SH-SY5Y (cell line): ENCODE measurements around the gene MELTF.

Experiments used
- GATA2 ChIP-seq: IDR thresholded peaks from 2 replicates; pipeline ENCODE4 v1.6.1; 2011; ENCODE audit warnings: mild to moderate bottlenecking, low read depth, low read length
- GATA3 ChIP-seq: IDR thresholded peaks from 2 replicates; pipeline ENCODE4 v1.6.1; 2011; ENCODE audit warnings: low read depth, mild to moderate bottlenecking, low read length, moderate library complexity

MELTF gene

GRCh38 chr3:196976941-196977340, 52.7 kb downstream of the MELTF start:
- no peak for TF ChIP-seq GATA3
- TF ChIP-seq GATA2, result no peak

DNA sequence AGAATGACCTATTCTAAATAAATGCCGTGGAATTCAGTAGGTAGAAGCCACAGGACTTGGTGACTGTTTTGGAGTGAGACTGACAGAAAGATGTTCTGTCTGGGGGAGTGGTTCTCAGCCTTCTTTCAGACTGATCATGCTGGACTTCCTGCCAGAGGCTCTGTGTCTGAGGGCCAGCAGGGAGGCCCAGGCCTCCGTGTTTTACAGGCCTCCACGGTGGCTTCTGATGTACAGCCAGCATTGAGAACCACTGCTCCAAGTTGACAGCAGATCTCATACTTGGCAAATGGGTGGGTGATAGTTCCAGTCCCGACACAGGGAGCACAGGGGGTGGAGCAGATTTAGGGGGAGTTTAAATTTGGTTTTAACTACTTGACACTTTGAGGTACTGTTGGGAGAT, 54.3 kb downstream of the MELTF start:
- TF ChIP-seq GATA3 (no peak), GATA2 (no peak)

DNA sequence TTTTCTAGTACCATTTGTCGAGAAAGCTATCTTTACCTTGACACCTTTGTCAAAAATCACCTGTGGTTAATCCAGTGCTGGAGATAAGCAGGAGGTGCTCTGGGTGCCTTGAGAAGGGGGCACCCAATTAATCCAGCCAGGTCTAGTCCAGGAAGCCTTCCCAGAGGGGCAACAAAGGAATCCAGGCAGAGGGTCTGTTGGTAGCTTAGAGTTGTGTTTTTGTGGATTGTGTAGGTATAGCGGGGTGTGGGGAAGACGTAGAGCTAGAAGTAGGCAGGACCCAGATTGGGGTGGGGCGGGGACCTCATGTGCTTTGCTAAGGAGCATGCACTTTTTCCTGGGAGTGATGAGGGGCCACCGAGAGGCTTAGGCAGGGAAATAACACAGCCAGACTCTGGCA, 55.0 kb downstream of the MELTF start:
- TF ChIP-seq GATA2 (no peak), GATA3 (no peak)

DNA sequence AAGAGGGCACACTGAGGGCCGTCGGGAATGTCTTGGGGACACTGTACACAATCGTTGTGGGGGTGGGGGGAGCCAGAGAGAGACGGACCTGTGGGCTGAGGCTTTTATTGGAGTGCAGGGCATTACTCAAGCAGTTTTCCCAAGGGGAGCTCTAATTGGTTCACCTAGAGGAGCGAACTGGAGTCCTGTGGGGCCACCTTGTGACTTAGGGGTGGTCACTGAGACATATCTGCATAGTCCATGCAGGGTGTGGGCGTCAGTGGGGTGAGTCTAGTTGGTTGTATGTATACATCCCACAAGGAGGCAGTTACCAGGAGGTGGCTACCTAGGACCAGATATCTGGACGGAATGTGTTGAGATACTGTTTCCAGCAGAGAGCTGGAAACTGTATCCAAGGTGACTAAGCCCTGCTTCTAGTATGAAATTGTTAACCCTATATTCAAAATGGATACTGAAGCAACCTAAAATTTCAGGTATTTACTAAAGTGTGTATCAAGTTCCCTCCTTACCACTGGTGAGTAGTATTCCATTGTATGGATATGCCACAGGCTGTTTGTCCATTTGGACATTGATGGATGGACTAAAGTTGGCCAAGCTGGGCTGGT, 58.4 kb downstream of the MELTF start:
- TF ChIP-seq GATA3 (no peak), GATA2 (no peak)

DNA sequence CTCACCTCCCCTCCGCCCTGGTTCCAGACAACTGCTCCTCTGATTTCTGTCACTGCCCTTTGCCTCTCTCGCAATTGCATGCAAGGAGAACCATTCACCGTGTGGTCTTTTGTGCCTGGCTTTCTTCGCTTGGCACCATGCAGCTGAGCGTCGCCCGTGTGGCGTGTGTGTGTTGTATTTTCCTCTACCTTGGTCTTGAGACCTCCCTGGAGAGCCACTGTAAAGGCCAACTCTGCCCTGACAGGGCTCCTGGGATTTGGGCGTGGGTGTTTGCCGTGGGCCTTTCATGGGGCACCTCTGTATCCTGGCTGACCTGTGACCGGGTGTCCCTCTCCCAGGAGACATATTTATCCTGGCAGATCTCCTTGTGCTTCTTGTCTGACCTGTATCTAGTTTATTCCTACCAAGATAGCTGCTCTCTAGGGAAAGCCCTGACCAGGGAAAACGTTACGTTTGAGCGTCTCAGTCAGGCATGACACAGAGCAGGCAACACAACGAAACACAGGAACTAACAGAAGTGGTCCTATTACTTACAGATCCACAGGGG, 59.0 kb downstream of the MELTF start:
- no peak for TF ChIP-seq GATA3
- no peak for TF ChIP-seq GATA2

DNA sequence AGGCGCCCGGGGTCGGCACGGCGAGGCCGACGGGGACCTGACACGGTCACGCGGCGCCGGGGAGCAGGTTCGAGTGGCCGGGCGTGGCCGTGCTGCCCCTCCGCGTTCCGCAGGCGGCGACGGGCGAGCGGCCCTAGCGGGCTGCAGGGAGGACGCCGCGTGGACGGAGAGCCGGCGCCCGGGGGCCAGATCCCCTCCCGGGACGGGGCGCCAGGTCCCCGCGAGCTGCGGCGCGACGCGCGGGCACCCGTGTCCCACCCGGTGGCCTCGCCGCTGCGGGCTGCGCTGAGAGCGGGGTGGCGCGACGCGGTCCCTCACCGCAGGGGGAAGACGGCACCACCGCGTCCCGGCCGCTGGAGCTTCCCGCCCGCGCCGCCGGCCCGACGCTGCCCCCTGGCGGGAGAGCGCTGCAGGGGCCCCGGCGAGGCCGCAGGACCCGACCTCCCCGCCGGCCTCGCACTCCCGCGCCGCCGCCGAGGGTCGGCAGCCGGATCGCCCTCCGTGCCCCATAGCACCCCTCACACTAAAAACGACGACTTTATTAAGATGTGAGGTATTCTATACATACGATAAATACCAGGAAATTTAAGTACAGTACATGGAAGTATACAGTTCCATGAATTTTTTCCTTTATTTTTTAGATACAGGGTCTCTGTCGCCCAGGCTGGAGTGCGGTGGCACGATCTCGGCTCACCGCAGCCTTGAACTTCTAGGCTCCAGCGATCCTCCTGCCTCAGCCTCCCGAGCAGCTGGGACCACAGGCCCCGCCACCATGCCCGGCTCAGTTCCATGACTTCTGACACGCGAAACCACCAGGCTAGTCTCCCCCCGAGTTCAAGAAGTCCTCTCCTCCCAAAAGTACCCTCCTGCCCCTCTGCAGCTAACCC, 59.7 kb downstream of the MELTF start:
- no peak for TF ChIP-seq GATA2
- no peak for TF ChIP-seq GATA3

DNA sequence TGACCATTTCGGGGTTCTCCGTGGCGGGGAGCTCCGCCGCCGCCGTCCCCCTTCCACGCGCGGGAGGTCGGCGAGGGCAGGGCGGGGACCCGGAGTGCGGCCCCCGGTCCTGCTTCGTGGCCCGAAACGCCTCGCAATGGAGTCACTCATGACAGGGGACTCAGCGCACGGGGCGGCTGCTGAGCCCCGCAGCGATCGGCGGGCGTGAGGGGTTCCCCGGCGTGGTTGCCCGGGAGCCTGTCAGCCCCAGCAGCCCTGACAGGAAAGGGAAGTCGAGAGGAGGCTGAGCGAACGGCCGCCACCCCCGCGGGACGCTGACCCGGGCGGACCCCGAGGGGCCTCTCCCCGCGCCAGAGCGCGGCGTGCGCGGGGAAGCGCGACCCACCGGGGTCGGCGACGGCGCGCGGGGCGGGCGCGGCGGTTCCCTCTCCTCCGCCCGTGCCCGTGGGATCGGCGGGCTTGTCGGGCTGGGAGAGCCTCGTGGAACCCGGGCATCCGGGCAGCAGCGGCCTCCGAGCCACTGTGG, 60.4 kb downstream of the MELTF start:
- TF ChIP-seq GATA2, result no peak
- no peak for TF ChIP-seq GATA3

GRCh38 chr3:196968233-196969133, 61.1 kb downstream of the MELTF start, which contains the start of gene PIGZ:
TSS of gene PIGZ (minus strand) at chr3:196968833. CDS start at chr3:196952031, 16,802 bp downstream.
- TF ChIP-seq GATA3 (no peak), GATA2 (no peak)

GRCh38 chr3:196967412-196968232, 62.0 kb downstream of the MELTF start:
- TF ChIP-seq GATA3 (no peak), GATA2 (no peak)

- TF ChIP-seq GATA3, result no peak
- no peak for TF ChIP-seq GATA2
Observed at GRCh38 chr3:196966526-196967401, 62.9 kb downstream of the MELTF start.

DNA sequence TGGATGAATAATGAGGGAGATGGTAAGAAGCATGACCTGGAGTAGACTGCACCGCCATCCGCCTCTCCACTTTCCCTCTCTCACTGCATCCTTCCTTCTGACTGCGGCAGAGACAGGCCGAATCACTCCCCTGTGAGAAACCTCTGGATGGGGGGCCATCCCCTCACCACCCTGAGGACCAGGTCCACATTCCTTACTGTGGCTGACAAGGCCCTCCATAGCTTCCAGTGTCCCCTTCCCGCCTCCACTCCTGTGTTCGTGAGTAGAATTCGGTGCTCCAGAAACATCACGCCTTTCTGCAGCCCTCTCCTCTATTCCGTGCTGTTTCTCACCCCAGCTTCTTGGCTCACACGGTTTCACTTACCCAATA, 63.8 kb downstream of the MELTF start:
- TF ChIP-seq GATA2, result no peak
- no peak for TF ChIP-seq GATA3

DNA sequence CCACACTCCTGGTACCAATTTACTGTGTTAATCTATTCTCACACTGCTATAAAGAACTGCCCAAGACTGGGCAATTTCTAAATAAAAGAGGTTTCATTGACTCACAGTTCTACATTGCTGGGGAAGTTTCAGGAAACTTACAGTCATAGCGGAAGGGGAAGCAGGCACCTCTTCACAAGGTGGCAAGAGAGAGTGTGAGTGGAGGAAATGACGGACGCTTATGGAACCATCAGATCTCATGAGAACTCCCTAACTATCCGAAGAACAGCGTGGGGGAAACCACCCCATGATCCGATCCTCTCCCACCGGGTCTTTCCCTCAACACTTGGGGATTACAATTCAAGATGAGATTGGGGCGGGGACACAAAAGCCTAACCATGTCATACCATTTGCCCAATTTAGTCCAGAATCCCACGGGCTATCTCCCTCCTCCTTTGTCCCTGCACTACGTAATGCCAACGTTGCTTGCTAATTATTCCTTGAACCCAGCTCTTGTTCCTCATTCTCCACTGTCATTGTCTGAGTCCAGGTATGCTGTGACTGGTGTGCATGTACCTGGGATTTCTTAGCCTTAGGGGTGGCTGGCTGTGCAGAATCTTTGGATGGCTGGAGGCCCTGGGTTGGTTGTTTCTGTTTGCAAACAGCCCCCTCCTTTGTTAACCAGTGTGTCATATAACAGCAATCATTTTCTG, 64.4 kb downstream of the MELTF start:
- TF ChIP-seq GATA2 (no peak), GATA3 (no peak)

DNA sequence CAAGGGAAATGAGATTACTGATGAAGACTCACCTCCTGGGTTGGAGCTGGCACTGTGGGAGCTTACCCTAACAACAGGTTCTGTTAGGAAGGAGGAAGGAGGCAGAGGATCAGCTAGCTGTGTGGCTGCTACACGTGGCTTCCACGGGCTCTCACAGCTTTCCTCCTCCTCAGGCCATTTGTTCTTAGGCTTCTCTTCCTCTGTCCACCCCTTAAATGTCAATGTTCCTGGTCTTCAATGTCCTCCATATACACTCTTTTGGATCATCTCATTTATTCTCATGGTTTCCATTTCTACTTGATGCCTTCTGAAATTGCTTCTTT, 66.0 kb downstream of the MELTF start:
- TF ChIP-seq GATA3 (no peak), GATA2 (no peak)
